CD4-positive, alpha-beta T cell (primary cell): ENCODE data around the gene TRIM71. TPM values are rescaled to one million over a fixed set of nuclear protein-coding genes. Genes with fewer than 3 reads are reported as not detected.
"Not testable (repeated sequence)": the region's sequence is repeated elsewhere in the genome, so short reads cannot be mapped to it uniquely, and the experiment has no call there.

Experiments used
- ATAC-seq: fragments of 200-7000 bp; cut with Tn5 transposase; one replicate; pipeline ENCODE4 v1.10.0; 2022; ENCODE audit warnings: mild to moderate bottlenecking; ENCODE audit not compliant: poor library complexity
- CTCF ChIA-PET: fragments of 350-600 bp; sonication (Branson Sonifier 250); formaldehyde crosslinking; loops from one replicate; lab custom pipeline; 2021; ENCODE audit warnings: antibody characterized with exemption, inconsistent platforms; lab: Charles Lee
- POLR2A ChIA-PET: fragments of 350-600 bp; sonication (Branson Sonifier 250); formaldehyde crosslinking; loops from one replicate; lab custom pipeline; 2021; ENCODE audit warnings: antibody characterized with exemption, inconsistent platforms; lab: Charles Lee
- DNase-seq, 14 experiments: peaks; one replicate each; pipeline ENCODE4 v3.0.0-alpha.2; 2013 to 2020; ENCODE audit warnings: mixed read lengths in 2 of 14
- H3K27ac ChIP-seq, 2 donors: one replicate each; pipeline versions ENCODE4 v1.5.1 to v1.7.0; 2013; ENCODE audit warnings: low read length in 2 of 2, low read depth in 1 of 2, mild to moderate bottlenecking in 1 of 2
- H3K27me3 ChIP-seq, 2 experiments: 1 replicate in 1 of 2; 2 replicates in 1 of 2; pipeline versions ENCODE4 v1.6.1 to v1.7.0; 2013; ENCODE audit warnings: low read length in 2 of 2, control low read depth in 1 of 2, mild to moderate bottlenecking in 1 of 2, moderate library complexity in 1 of 2; ENCODE audit not compliant: insufficient read depth in 2 of 2, control insufficient read depth in 1 of 2
- H3K36me3 ChIP-seq: one replicate; pipeline ENCODE4 v1.6.1; 2013; ENCODE audit warnings: low read length, control low read depth; ENCODE audit not compliant: insufficient read depth
- H3K4me1 ChIP-seq: one replicate; pipeline ENCODE4 v1.6.1; 2013; ENCODE audit warnings: low read length, control low read depth; ENCODE audit not compliant: insufficient read depth
- H3K4me3 ChIP-seq: one replicate; pipeline ENCODE4 v1.5.1; 2013; ENCODE audit warnings: mild to moderate bottlenecking, low read length, moderate library complexity
- H3K9me3 ChIP-seq, 2 experiments: 1 replicate in 1 of 2; 2 replicates in 1 of 2; pipeline versions ENCODE4 v1.6.1 to v1.7.0; 2013; ENCODE audit warnings: low read length in 2 of 2, mild to moderate bottlenecking in 2 of 2, control low read depth in 1 of 2, moderate library complexity in 1 of 2; ENCODE audit not compliant: control insufficient read depth in 1 of 2, insufficient read depth in 1 of 2
- H3K27ac Mint-ChIP-seq: one replicate; pipeline ENCODE4 v1.8.0; 2020; ENCODE audit warnings: mixed read lengths
- H3K27me3 Mint-ChIP-seq: one replicate; pipeline ENCODE4 v1.8.0; 2021; ENCODE audit warnings: mixed read lengths
- H3K36me3 Mint-ChIP-seq: one replicate; pipeline ENCODE4 v1.8.0; 2021; ENCODE audit warnings: low read depth, mixed read lengths
- H3K4me1 Mint-ChIP-seq: one replicate; pipeline ENCODE4 v1.8.0; 2021; ENCODE audit warnings: low read depth, mixed read lengths
- H3K4me3 Mint-ChIP-seq: one replicate; pipeline ENCODE4 v1.8.0; 2020; ENCODE audit warnings: mild to moderate bottlenecking, mixed read lengths
- H3K9me3 Mint-ChIP-seq: one replicate; pipeline ENCODE4 v1.8.0; 2020; ENCODE audit warnings: mixed read lengths
- CTCF ChIP-seq: fragments of 200-600 bp; IDR thresholded peaks from one replicate; pipeline ENCODE4 v1.8.0; 2022; ENCODE audit warnings: antibody characterized with exemption, mild to moderate bottlenecking
- intact Hi-C, 2 experiments: fragments of 100-400 bp; cut with DNase I in 1 of 2; cut with micrococcal nuclease in 1 of 2; formaldehyde crosslinking; loops; one replicate each; pipeline versions ENCODE4 v1.15.1 to v1.9.0; 2023 to 2025; cut with DNase I, micrococcal nuclease
- total RNA-seq, 174 experiments: library from RNA in 2 of 174; stranded (reverse) in 2 of 174; gene quantifications; one replicate each; pipeline ENCODE4 v1.2.3 and lab custom pipeline; 2021 to 2026

The TRIM71 gene
- total RNA-seq, 2 experiments from 2014 or later = 0.03 TPM; not detected in 1

- CTCF ChIA-PET = no interaction called here
These were observed 122.9 kb downstream of the TRIM71 start for GRCh38 chr3:32940726-32941125.

GRCh38 chr3:32945136-32945535 lies 127.3 kb downstream of the TRIM71 start:
- POLR2A ChIA-PET = no interaction called here

More at GRCh38 chr3:32940726-32941125, 122.9 kb downstream of the TRIM71 start:
- no peaks in the 10 kb centered on the region for H3K4me1 ChIP-seq
- ATAC-seq (no peak), DNase-seq (no peak)
- H3K27ac ChIP-seq = no peak overlapping the region
- H3K9me3 ChIP-seq = no peaks in the 10 kb centered on the region
- H3K36me3 ChIP-seq = no peaks in the 10 kb centered on the region
- no peaks in the 10 kb centered on the region for H3K9me3 Mint-ChIP-seq
- H3K27ac Mint-ChIP-seq = no peak overlapping the region
- H3K27me3 ChIP-seq = peaks cover 0 to 4% of the 10 kb centered on the region in 2 experiments
- intact Hi-C loops = loop anchor here in 1 of 2 experiments (10.0 kb wide), 1 partner anchor 844 kb away; no protein-coding TSS in a partner anchor
- H3K4me3 ChIP-seq = no peak overlapping the region
- POLR2A ChIA-PET = no interaction called here
- H3K4me1 Mint-ChIP-seq = no peaks in the 10 kb centered on the region
- no peak overlapping the region for H3K4me3 Mint-ChIP-seq
- no peak for TF ChIP-seq CTCF
- no peaks in the 10 kb centered on the region for H3K36me3 Mint-ChIP-seq
- H3K27me3 Mint-ChIP-seq = no peaks in the 10 kb centered on the region

GRCh38 chr3:32945598-32945997 lies 127.8 kb downstream of the TRIM71 start:
- peak in 2 of 14 experiments; percentile 12 to 16 for DNase-seq
- CTCF ChIA-PET, POLR2A ChIA-PET: not testable (repeated sequence)

More at GRCh38 chr3:32945136-32945535, 127.3 kb downstream of the TRIM71 start:
- intact Hi-C loops = loop anchor here in 1 of 2 experiments (5.0 to 10.0 kb wide), 2 partner anchors 187 to 840 kb away; no protein-coding TSS in a partner anchor
- Histone ChIP-seq H3K27ac (no peak overlapping the region), H3K27me3 (no peaks in the 10 kb centered on the region), H3K9me3 (no peaks in the 10 kb centered on the region), H3K36me3 (no peaks in the 10 kb centered on the region), H3K4me1 (peaks cover 8% of the 10 kb centered on the region), H3K4me3 (no peak overlapping the region)
- no peak for ATAC-seq
- CTCF ChIA-PET = no interaction called here
- H3K4me1 Mint-ChIP-seq = peaks cover 20% of the 10 kb centered on the region
- DNase-seq = no peak
- no peak overlapping the region for H3K27ac Mint-ChIP-seq
- H3K27me3 Mint-ChIP-seq = no peaks in the 10 kb centered on the region
- no peak overlapping the region for H3K4me3 Mint-ChIP-seq
- no peak for TF ChIP-seq CTCF
- H3K9me3 Mint-ChIP-seq = no peaks in the 10 kb centered on the region
- H3K36me3 Mint-ChIP-seq = no peaks in the 10 kb centered on the region

More at GRCh38 chr3:32945598-32945997, 127.8 kb downstream of the TRIM71 start:
- not testable (repeated sequence) for H3K27me3 ChIP-seq, ATAC-seq, H3K27me3 Mint-ChIP-seq, H3K9me3 Mint-ChIP-seq, H3K27ac ChIP-seq, H3K9me3 ChIP-seq, H3K4me3 Mint-ChIP-seq, H3K27ac Mint-ChIP-seq, H3K4me3 ChIP-seq, H3K36me3 ChIP-seq, H3K36me3 Mint-ChIP-seq
- intact Hi-C loops = loop anchor here in 1 of 2 experiments (5.0 to 10.0 kb wide), 2 partner anchors 187 to 839 kb away; no protein-coding TSS in a partner anchor
- H3K4me1 ChIP-seq = peaks cover 13% of the 10 kb centered on the region
- H3K4me1 Mint-ChIP-seq = peaks cover 25% of the 10 kb centered on the region
